Epithelial cell of prostate (primary cell): ENCODE measurements around the gene TFE3.
"Not testable (repeated sequence)": the region's sequence is repeated elsewhere in the genome, so short reads cannot be mapped to it uniquely, and the experiment has no call there.

Experiments used
- DNase-seq: peaks from one replicate; pipeline ENCODE4 v3.0.0-alpha.2; 2011; ENCODE audit warnings: low read depth, low spot score
- H3K27ac ChIP-seq: fragments of 450-650 bp; 2 replicates; pipeline ENCODE4 v1.5.1; 2017; ENCODE audit warnings: mild to moderate bottlenecking

TFE3 gene

DNA sequence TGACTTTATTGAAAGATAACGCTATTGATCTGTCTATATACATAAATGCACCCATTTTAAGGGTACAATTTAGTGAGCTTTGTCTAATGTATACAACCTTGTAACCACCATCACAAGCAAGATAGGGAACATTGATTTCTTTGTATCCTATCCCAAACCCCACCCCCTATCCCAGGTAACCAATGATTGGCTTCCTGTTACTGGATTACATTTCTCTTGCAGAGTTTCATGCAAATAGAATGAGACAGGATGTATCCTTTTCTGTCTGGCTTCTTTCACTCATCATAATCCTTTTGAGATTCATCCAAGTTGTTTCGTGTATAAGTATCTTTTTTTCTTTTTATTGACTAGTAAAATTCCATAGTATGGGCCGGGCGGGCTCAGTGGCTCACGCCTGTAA lies 39.5 kb downstream of the TFE3 start:
- H3K27ac ChIP-seq: peak overlapping the region; percentile 11
- no peak for DNase-seq

- DNase-seq: peak; percentile 37
- peak within 1 kb of the TSS; percentile 69 for H3K27ac ChIP-seq
Measured at GRCh38 chrX:49002091-49002935, 40.8 kb downstream of the TFE3 start, which contains the start of gene GRIPAP1. GRIPAP1 (minus strand) TSS chrX:49002264; CDS start chrX:49002229, 35 bp downstream.

- DNase-seq: no peak
- peak overlapping the region; percentile 69 for H3K27ac ChIP-seq
Measured at GRCh38 chrX:49001521-49002090, 41.6 kb downstream of the TFE3 start.

GRCh38 chrX:49000636-49001035 lies 42.5 kb downstream of the TFE3 start:
- no peak for DNase-seq
- no peak overlapping the region for H3K27ac ChIP-seq

- DNase-seq: no peak
- H3K27ac ChIP-seq: no peak overlapping the region
Measured at GRCh38 chrX:48999030-48999429, 44.1 kb downstream of the TFE3 start.

- no peak for DNase-seq
- H3K27ac ChIP-seq: no peak overlapping the region
Measured at GRCh38 chrX:48998391-48998790, 44.8 kb downstream of the TFE3 start.

DNA sequence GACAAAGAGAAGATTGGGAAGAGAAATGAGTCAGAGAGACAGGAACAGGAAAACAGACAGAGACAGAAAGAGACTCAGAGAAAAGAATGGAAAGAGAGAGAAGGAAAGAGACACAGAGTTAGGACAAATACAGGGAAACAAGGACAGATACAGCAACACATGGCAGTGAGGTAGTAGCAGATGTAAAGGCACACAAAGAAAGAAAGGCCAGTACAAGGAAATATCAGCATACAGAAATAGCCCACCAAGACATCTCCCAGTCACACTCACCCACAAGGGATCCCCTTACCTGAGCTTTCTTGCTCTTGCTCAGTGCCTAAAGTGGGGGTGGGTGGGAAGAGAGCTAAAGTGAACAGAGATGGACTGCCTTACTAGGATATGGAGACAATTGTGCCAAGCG lies 45.3 kb downstream of the TFE3 start:
- H3K27ac ChIP-seq: no peak overlapping the region
- no peak for DNase-seq

DNA sequence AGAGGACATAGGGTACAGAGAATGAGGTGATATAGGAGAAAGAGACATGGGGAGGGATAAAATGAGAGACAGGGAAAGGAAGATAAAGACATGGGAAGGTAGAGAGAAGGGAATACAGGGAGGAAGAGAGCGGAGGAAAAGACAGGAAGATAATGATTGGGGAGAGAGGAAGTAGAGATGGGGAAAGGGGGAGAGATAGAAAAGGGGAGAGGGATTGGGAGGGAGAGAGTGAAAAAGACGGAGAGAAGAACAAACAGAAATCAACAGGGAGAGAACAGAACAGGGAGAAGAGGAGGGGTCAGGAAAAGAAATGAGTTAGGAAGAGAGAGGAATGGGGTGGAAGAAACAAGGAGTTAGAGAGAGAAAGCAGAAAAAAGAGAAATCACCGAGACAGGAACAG lies 45.7 kb downstream of the TFE3 start:
- DNase-seq: no peak
- H3K27ac ChIP-seq: no peak overlapping the region

- DNase-seq: no peak
- no peak overlapping the region for H3K27ac ChIP-seq
Measured at GRCh38 chrX:48996969-48997368, 46.2 kb downstream of the TFE3 start.

DNA sequence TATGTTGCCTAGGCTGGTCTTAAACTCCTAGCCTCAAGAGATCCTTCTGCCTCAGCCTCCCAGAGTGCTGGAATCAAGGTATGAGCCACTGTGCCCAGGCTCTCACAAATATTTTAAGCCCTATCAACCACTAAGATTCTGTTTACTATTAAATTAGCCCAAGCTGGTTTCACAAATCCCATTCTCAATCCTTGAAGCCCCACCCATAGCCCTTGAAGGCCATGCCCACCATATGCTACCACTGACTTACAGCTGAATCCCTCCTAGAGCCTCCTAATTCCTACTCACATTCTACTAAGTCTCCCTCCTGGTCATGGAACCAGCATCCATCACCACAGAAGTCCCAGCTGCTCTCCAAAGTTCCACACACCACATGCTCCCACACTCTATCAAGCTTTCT lies 50.8 kb downstream of the TFE3 start:
- no peak overlapping the region for H3K27ac ChIP-seq

DNA sequence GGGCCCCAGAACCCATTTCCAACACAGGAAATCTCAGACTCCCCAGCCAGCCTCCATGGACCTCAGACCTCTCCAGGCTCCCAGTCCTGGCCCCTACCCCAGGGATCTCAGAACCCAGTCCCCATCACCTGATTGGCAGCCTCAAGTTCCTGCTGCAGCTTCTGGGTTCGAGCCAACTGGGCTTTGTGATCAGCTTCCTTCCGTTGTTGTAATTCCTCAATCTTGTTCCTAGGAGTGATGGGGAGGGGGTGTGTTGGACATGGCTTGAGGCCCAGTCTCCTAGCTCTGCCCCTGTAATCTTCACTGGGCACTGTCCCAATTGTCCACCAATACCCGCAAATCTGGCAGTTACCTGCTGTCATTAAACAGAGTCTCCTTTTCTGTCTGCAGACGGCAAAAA lies 53.7 kb downstream of the TFE3 start:
- H3K27ac ChIP-seq: no peak overlapping the region
- DNase-seq: no peak

More for the DNA sequence above, 50.8 kb downstream of the TFE3 start:
- DNase-seq: no peak

DNA sequence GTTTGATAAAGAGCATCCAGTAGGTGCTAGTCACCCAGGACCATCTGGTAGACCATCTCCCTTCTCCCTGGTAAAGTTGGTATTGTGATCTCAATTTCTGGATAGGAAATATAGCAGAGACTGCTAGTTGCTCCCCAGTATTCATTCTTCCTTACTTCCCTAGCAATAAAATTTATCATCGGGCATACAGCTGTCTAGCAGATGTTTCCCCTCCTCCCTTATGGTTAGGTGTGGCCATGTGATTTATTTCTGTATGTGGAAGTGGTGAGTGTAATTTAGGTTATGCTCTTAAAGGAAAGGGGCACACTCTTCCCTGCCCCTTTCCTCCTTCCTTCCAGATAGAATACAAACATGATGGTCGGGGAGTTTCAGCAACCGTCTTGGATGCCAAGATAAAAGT lies 59.3 kb downstream of the TFE3 start:
- H3K27ac ChIP-seq: no peak overlapping the region
- no peak for DNase-seq

DNA sequence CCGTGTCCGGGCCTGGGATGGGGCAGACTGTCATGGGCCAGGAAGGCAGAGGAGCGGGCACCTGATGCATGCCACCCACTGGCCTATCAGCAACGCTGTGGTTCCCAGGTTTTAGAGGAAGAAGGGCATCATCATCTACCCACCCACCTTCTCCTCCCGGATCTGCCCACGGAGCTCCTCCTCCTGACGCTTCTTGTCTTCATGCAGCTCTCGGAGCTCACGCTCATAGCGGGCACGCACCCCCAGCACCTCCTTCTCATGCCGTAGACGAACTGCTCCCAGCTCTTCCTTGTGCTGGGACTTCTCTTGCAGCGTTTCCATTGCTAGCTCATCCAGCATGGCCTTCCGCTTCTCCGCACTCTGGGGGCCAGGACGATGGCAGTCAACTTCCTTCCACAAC lies 60.1 kb downstream of the TFE3 start:
- no peak for DNase-seq

GRCh38 chrX:48981178-48981577 lies 62.0 kb downstream of the TFE3 start:
- DNase-seq: no peak

More for the DNA sequence above, 60.1 kb downstream of the TFE3 start:
- H3K27ac ChIP-seq: no peak overlapping the region

DNA sequence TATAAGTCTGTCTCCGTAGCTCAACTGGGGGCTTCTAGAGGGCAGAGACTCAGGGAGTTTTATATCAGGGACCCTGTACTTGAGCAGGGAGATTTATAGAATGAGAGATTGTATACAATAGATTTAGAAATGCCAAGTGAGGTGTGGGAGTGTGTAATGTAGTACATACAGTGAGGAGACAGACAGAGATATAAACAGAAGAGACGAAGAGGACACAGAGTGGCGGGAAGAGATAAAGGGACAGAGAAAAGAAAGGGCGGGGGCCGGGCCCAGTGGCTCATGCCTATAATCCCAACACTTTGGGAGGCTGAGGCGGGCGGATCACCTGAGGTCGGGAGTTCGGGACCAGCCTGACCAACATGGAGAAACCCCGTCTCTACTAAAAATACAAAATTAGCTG lies 62.8 kb downstream of the TFE3 start:
- DNase-seq, H3K27ac ChIP-seq: not testable (repeated sequence)

More at GRCh38 chrX:48981178-48981577, 62.0 kb downstream of the TFE3 start:
- no peak overlapping the region for H3K27ac ChIP-seq
